NCI-H82 treated with DMSO at 0.1 percent for 48 hours (cell line): ENCODE data around the gene DOCK8.
"Not testable (repeated sequence)": the region's sequence is repeated elsewhere in the genome, so short reads cannot be mapped to it uniquely, and the experiment has no call there.

Experiments
- DNase-seq: peaks from one replicate; lab custom pipeline; 2025; ENCODE audit not compliant: unreplicated experiment; lab: John Stamatoyannopoulos, UW

Gene DOCK8

GRCh38 chr9:405341-405740 lies 190.7 kb downstream of the DOCK8 start:
- DNase-seq = no peak

- peak; percentile 53 for DNase-seq
Observed at GRCh38 chr9:406886-407654, 192.4 kb downstream of the DOCK8 start.

- not testable (repeated sequence) for DNase-seq
Observed at GRCh38 chr9:409655-410054, 195.0 kb downstream of the DOCK8 start.

GRCh38 chr9:414595-414994 lies 199.9 kb downstream of the DOCK8 start:
- no peak for DNase-seq

GRCh38 chr9:419571-420171 lies 205.0 kb downstream of the DOCK8 start:
- DNase-seq = no peak

- no peak for DNase-seq
Observed at GRCh38 chr9:421896-422295, 207.2 kb downstream of the DOCK8 start.

- no peak for DNase-seq
Observed at GRCh38 chr9:426264-426663, 211.6 kb downstream of the DOCK8 start.

- no peak for DNase-seq
Observed at GRCh38 chr9:426976-427375, 212.3 kb downstream of the DOCK8 start.

GRCh38 chr9:431701-432100 lies 217.0 kb downstream of the DOCK8 start:
- DNase-seq = no peak

- no peak for DNase-seq
Observed at GRCh38 chr9:436482-436881, 221.8 kb downstream of the DOCK8 start.

GRCh38 chr9:437066-437465 lies 222.4 kb downstream of the DOCK8 start:
- DNase-seq = no peak

GRCh38 chr9:437574-438001 lies 222.9 kb downstream of the DOCK8 start:
- no peak for DNase-seq

- DNase-seq = no peak
Observed at GRCh38 chr9:438066-438465, 223.4 kb downstream of the DOCK8 start.

GRCh38 chr9:438961-439768 lies 224.5 kb downstream of the DOCK8 start:
- no peak for DNase-seq

- no peak for DNase-seq
Observed at GRCh38 chr9:441126-441525, 226.5 kb downstream of the DOCK8 start.

- DNase-seq = no peak
Observed at GRCh38 chr9:444528-444927, 229.9 kb downstream of the DOCK8 start.

GRCh38 chr9:445033-445432 lies 230.4 kb downstream of the DOCK8 start:
- no peak for DNase-seq

- DNase-seq = no peak
Observed at GRCh38 chr9:446074-446699, 231.5 kb downstream of the DOCK8 start.

- no peak for DNase-seq
Observed at GRCh38 chr9:447230-448025, 232.8 kb downstream of the DOCK8 start.

- DNase-seq = no peak
Observed at GRCh38 chr9:450057-450456, 235.4 kb downstream of the DOCK8 start.

- DNase-seq = no peak
Observed at GRCh38 chr9:450561-450960, 235.9 kb downstream of the DOCK8 start.
